HG03457 (cell line): ENCODE measurements around the gene MAP3K20.
"Not testable (repeated sequence)": the region's sequence is repeated elsewhere in the genome, so short reads cannot be mapped to it uniquely, and the experiment has no call there.

Experiments used
- ATAC-seq: cut with Tn5 transposase; IDR thresholded peaks from one replicate; pipeline ENCODE4 v1.9.1; 2021; ENCODE audit warnings: moderate number of reproducible peaks; ENCODE audit not compliant: unreplicated experiment

MAP3K20 gene

DNA sequence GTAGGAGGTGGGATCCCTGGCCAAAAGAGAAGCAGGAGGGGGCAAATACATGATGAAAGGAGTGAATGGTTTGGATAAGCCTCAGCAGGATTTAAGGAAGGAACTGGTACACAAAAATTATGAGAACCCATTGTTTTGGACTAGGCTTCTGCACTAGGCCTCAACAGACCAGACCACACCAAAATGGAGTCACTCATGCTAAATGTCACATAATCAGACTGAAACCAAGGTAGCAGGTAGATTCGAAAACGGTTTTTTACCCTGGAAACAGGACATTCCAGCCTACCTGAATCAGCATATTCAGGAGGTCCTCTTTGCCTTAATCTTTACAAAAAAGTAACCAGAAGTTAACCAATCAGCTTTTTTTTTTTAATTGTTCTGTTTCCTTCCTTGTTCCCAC is 229.7 kb downstream of the MAP3K20 start:
- ATAC-seq, result no peak

DNA sequence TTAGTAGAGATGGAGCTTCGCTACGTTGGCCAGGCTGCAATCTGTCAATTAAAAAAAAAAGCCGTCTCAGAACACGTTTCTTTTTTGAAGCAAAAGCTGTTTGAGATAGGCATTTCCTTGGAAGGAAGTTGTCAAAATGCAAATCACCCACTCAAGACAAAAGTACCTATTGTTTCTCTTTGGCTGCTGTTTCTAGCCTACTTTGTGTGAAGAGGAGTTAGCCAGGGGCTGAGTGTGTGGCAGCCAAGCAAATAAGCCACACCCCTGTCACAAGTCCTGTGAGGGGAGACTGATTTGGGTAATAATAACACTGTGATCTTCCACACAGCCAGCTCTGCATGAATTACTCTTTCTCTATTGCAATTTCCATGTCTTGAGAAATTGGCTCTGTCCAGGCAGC is 231.6 kb downstream of the MAP3K20 start:
- ATAC-seq, result no peak

DNA sequence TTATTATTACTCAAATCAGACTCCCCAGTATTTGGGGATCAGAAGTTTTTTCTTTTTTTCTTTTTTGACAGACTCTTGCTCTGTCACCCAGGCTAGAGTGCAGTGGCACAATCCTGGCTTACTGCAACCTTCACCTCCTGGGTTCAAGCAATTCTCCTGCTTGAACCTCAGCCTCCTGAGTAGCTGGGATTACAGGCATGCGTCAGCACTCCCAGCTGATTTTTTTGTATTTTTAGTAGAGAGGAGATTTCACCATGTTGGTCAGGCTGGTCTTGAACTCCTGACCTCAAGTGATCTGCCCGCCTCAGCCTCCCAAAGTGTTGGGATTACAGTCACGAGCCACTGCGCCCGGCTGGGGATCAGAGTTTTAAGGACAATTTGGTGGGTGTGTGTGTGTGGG is 233.7 kb downstream of the MAP3K20 start:
- ATAC-seq, result not testable (repeated sequence)

DNA sequence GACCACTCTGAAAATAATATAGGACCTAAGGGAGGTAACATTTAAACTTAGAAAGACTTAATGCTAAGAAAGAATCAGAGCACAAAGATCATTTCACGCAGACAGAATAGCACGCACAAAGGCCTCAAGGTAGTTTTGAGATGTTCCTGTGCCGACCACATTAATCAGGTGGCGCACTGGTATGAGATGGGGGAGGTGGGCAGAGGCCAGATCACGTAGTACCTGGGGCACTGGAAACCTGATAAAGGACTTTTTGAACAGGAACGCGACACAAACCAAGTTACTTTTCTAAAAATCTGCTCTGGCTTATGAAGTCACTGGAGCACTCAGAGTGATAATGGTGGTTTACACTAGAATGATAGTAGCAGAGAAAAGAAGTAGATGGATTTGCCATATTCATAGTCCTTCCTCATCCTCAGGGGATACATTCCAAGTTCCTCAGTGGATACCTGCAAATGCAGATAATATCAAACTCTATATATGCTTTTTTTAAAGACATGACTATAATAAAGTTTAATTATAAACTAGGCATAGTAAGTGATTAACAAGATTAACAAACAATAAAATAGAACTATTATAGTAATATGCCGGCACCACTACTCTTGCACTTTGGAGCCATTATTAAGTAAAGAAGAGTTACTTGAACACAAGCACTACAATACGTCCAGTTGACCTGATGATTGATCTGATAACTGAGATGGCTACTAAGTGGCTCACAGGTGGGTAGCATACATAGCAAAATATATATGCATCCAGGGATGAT is 236.4 kb downstream of the MAP3K20 start:
- no peak for ATAC-seq
